Measurements from ENCODE around the gene GLCE.

Gene GLCE

GRCh38 chr15:69134791-69135190 lies 25.6 kb upstream of the GLCE start:
- in situ Hi-C loops (cut with HindIII; ENCODE audit: low sequenced_read_pairs), result no loop called here
- TF ChIP-seq CTCF (IDR thresholded peaks at IDR 0.05; ENCODE audit: low read depth, low read length), result no peak
- H3K4me3 ChIP-seq (ENCODE audit: low read depth, low read length), result no peak overlapping the region
- DNase-seq (ENCODE audit: low read depth, low spot score), result no peak

- TF ChIP-seq CTCF (IDR thresholded peaks at IDR 0.05; ENCODE audit: low read depth, low read length), result no peak
- H3K4me3 ChIP-seq (ENCODE audit: low read depth, low read length), result no peak overlapping the region
- DNase-seq (ENCODE audit: low read depth, low spot score), result no peak
- in situ Hi-C loops (cut with HindIII; ENCODE audit: low sequenced_read_pairs), result no loop called here
Measured at GRCh38 chr15:69135499-69135898, 24.9 kb upstream of the GLCE start.

GRCh38 chr15:69138963-69139362 lies 21.5 kb upstream of the GLCE start:
- in situ Hi-C loops (cut with HindIII; ENCODE audit: low sequenced_read_pairs), result no loop called here
- no peak for DNase-seq (ENCODE audit: low read depth, low spot score)
- TF ChIP-seq CTCF (IDR thresholded peaks at IDR 0.05; ENCODE audit: low read depth, low read length), result no peak
- H3K4me3 ChIP-seq (ENCODE audit: low read depth, low read length), result no peak overlapping the region

GRCh38 chr15:69140306-69140705 lies 20.1 kb upstream of the GLCE start:
- TF ChIP-seq CTCF (IDR thresholded peaks at IDR 0.05; ENCODE audit: low read depth, low read length), result no peak

GRCh38 chr15:69141286-69141701 lies 19.1 kb upstream of the GLCE start:
- in situ Hi-C loops (cut with HindIII; ENCODE audit: low sequenced_read_pairs), result no loop called here
- H3K4me3 ChIP-seq (ENCODE audit: low read depth, low read length), result no peak overlapping the region
- no peak for DNase-seq (ENCODE audit: low read depth, low spot score)
- TF ChIP-seq CTCF (IDR thresholded peaks at IDR 0.05; ENCODE audit: low read depth, low read length), result no peak

More at GRCh38 chr15:69140306-69140705, 20.1 kb upstream of the GLCE start:
- in situ Hi-C loops (cut with HindIII; ENCODE audit: low sequenced_read_pairs), result no loop called here
- no peak overlapping the region for H3K4me3 ChIP-seq (ENCODE audit: low read depth, low read length)
- no peak for DNase-seq (ENCODE audit: low read depth, low spot score)

- no peak for DNase-seq (ENCODE audit: low read depth, low spot score)
- in situ Hi-C loops (cut with HindIII; ENCODE audit: low sequenced_read_pairs), result no loop called here
- no peak for TF ChIP-seq CTCF (IDR thresholded peaks at IDR 0.05; ENCODE audit: low read depth, low read length)
- no peak overlapping the region for H3K4me3 ChIP-seq (ENCODE audit: low read depth, low read length)
Measured at GRCh38 chr15:69141833-69142232, 18.6 kb upstream of the GLCE start.
